ENCODE data around the gene HDGF. TPM values are rescaled to one million over a fixed set of nuclear protein-coding genes. Genes with fewer than 3 reads are reported as not detected.

HDGF gene
- total RNA-seq, 1 donor from 2014 or later: 107 TPM

DNA sequence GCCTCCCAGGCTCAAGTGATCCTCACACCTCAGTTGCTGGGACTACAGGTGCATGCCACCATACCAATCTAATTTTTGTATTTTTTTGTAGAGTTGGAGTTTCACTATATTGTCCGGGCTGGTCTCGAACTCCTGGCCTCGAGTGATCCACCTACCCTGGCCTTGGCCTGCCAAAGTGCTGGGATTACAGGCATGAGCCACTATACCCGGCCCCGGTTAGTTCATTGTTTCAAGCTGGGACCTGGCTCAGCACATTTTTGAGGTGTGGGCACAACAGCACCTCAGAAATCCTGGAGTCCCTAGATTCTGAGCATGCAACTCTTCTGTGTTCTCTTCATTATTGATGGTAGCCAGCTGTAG lies 43.9 kb upstream of the HDGF start:
- H3K27ac Mint-ChIP-seq: no peak overlapping the region

DNA sequence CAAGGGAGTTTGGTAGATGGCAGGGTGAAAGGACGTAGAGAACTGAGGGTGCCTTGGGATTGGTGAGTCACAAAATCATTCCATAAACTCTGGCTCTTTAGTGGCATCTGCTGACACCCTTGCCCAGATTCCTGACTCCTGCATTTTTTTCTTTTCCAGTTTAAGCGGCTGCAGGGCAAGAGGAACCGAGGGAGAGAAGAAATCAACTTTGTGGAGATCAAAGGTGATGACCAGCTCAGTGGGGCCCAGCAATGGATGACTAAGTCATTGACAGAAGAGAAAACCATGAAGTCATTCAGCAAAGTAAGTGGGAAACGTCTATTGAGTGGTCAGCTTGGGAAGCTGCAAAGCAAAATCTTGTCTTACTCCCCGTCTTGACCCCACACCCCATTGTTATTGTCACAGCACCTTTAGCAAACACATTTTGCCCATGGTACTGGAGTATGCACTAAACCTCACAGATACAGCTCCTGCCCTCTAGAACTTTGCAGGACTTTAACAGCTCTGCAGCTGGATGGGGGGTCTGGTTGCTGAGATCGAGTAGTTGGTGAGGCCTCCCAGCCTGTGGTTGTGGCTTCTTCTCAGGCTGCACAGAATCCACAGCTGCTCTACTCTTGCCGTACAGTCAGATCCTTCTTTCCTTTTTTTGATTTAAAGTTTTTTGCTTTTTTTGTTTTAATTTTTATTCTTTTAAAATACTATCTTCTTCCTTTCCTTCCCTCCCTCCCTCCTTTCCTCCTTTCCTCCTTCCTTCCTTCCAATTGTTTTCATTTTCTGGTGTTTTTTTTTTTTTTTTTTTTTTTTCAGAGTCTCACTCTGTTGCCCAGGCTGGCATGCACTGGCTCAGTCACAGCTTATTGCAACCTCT lies 43.3 kb upstream of the HDGF start:
- H3K27ac Mint-ChIP-seq: no peak overlapping the region
- no peaks in the 10 kb centered on the region for H3K9me3 Mint-ChIP-seq
- intact Hi-C loops (cut with micrococcal nuclease): no loop called here
- TF ChIP-seq, protein P1, sequence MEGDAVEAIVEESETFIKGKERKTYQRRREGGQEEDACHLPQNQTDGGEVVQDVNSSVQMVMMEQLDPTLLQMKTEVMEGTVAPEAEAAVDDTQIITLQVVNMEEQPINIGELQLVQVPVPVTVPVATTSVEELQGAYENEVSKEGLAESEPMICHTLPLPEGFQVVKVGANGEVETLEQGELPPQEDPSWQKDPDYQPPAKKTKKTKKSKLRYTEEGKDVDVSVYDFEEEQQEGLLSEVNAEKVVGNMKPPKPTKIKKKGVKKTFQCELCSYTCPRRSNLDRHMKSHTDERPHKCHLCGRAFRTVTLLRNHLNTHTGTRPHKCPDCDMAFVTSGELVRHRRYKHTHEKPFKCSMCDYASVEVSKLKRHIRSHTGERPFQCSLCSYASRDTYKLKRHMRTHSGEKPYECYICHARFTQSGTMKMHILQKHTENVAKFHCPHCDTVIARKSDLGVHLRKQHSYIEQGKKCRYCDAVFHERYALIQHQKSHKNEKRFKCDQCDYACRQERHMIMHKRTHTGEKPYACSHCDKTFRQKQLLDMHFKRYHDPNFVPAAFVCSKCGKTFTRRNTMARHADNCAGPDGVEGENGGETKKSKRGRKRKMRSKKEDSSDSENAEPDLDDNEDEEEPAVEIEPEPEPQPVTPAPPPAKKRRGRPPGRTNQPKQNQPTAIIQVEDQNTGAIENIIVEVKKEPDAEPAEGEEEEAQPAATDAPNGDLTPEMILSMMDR (IDR thresholded peaks at IDR 0.05): no peak
- H3K27me3 Mint-ChIP-seq: no peaks in the 10 kb centered on the region
- no peak for ATAC-seq (ENCODE audit: low read depth)
- H3K4me3 Mint-ChIP-seq: no peak overlapping the region
- H3K36me3 Mint-ChIP-seq (ENCODE audit: low read depth): peaks cover 90% of the 10 kb centered on the region
- ChIA-PET POLR2A (interaction anchor here (1.0 kb wide), 1 partner anchor 43 kb away, joined by 3 read pairs; the partner anchor contains the start of gene HDGF), CTCF (interaction anchor here (1.3 kb wide), 1 partner anchor 65 kb away, joined by 5 read pairs; the partner anchor contains the start of gene NTRK1)
- no peak for DNase-seq
- H3K4me1 Mint-ChIP-seq: peaks cover 7% of the 10 kb centered on the region

More for the DNA sequence above, 43.9 kb upstream of the HDGF start:
- ChIA-PET CTCF (interaction anchor here (1.3 to 3.0 kb wide), 3 partner anchors 65 to 94 kb away, joined by 5 to 27 read pairs (median 5); partner anchors contain the start of gene NTRK1), POLR2A (interaction anchor here (0.9 to 1.0 kb wide), 2 partner anchors 43 to 65 kb away, joined by 3 to 4 read pairs; partner anchors contain the start of gene HDGF)
- Mint-ChIP-seq H3K9me3 (no peaks in the 10 kb centered on the region), H3K27me3 (no peaks in the 10 kb centered on the region), H3K36me3 (ENCODE audit: low read depth) (peaks cover 90% of the 10 kb centered on the region), H3K4me3 (no peak overlapping the region), H3K4me1 (peaks cover 7% of the 10 kb centered on the region)
- DNase-seq (no peak), ATAC-seq (ENCODE audit: low read depth) (no peak)
- intact Hi-C loops (cut with micrococcal nuclease): no loop called here
- TF ChIP-seq, protein P1 (IDR thresholded peaks at IDR 0.05): no peak

DNA sequence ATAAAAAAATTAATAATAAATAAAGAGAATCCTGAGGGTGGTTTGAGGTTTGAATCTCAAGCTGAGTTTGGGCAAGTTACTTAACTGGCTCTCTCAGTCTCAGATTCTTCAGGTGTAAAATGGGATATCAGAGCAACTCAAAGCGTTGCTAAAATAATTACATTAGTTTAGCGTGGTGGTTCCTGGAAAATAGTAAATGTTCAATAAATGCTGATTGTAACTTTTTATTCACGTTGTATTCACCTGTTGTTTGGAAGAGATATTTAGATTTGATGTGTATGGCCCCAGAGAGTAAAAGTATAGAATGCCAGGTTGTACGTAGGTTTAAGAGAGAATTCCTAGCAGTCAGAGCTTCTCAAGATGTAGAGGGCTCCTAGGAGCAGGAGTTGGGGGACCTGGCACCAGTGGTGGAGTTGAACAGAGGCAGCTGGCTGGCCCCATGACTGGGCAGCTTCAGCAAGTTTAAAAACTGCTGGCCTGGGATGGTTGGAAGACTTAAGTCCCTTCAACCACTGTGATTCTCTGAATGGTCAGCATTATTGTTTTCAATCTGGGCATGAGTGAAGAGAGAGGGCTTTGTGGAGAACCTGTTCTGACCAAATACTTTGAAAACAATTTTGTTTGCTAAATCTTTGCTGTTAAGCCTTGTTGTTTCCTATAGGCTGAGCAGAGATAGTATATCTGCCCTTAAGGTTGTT lies 38.3 kb upstream of the HDGF start:
- peaks cover 2% of the 10 kb centered on the region for H3K4me1 Mint-ChIP-seq
- DNase-seq (no peak), ATAC-seq (ENCODE audit: low read depth) (no peak)
- TF ChIP-seq, protein P1 (IDR thresholded peaks at IDR 0.05): no peak
- ChIA-PET CTCF (no interaction called here), POLR2A (no interaction called here)
- intact Hi-C loops (cut with micrococcal nuclease): no loop called here
- no peak overlapping the region for H3K4me3 Mint-ChIP-seq
- H3K9me3 Mint-ChIP-seq: no peaks in the 10 kb centered on the region
- no peak overlapping the region for H3K27ac Mint-ChIP-seq
- peaks cover 84% of the 10 kb centered on the region for H3K36me3 Mint-ChIP-seq (ENCODE audit: low read depth)
- H3K27me3 Mint-ChIP-seq: no peaks in the 10 kb centered on the region

DNA sequence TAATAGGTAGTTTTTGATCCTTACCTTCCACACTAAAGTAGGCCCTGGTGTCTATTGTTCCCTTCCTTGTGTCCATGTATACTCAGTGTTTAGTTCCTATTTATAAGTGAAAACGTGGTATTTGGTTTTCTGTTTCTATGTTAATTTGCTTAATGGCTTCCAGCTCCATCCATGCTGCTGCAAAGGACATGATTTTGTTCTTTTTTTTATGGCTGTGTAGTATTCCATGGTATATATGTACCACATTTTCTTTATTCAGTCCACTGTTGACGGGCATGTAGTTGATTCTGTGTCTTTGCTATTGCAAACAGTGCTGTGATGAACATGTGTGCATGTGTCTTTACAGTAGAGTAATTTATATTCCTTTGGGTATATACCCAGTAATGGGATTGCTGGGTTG lies 36.7 kb upstream of the HDGF start:
- ATAC-seq (ENCODE audit: low read depth): no peak
- H3K4me1 Mint-ChIP-seq: peaks cover 2% of the 10 kb centered on the region
- peaks cover 80% of the 10 kb centered on the region for H3K36me3 Mint-ChIP-seq (ENCODE audit: low read depth)
- no peak overlapping the region for H3K27ac Mint-ChIP-seq
- POLR2A ChIA-PET: interaction anchor here (0.9 kb wide), 1 partner anchor 21 kb away, joined by 3 read pairs; the partner anchor contains the start of gene PRCC
- intact Hi-C loops (cut with micrococcal nuclease): no loop called here
- no peaks in the 10 kb centered on the region for H3K27me3 Mint-ChIP-seq
- CTCF ChIA-PET: no interaction called here
- no peak overlapping the region for H3K4me3 Mint-ChIP-seq
- TF ChIP-seq, protein P1 (IDR thresholded peaks at IDR 0.05): no peak
- no peaks in the 10 kb centered on the region for H3K9me3 Mint-ChIP-seq
- DNase-seq: no peak

DNA sequence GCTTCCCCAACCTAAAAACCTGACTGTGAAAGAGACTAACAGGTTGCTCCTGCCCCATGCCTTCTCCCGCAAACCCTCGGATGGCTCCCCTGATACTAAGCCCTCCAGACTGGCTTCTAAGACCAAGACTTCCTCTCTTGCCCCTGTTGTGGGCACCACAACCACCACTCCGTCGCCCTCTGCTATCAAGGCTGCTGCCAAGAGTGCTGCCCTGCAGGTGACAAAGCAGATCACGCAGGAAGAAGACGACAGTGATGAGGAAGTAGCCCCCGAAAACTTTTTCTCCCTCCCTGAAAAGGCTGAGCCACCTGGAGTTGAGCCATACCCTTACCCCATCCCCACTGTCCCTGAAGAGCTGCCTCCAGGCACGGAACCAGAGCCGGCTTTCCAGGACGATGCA lies 35.2 kb upstream of the HDGF start:
- ATAC-seq (ENCODE audit: low read depth) (no peak), DNase-seq (no peak)
- H3K4me1 Mint-ChIP-seq: peaks cover 5% of the 10 kb centered on the region
- TF ChIP-seq, protein P1 (IDR thresholded peaks at IDR 0.05): no peak
- no peaks in the 10 kb centered on the region for H3K9me3 Mint-ChIP-seq
- ChIA-PET POLR2A (no interaction called here), CTCF (no interaction called here)
- no peaks in the 10 kb centered on the region for H3K27me3 Mint-ChIP-seq
- peaks cover 80% of the 10 kb centered on the region for H3K36me3 Mint-ChIP-seq (ENCODE audit: low read depth)
- intact Hi-C loops (cut with micrococcal nuclease): no loop called here
- H3K4me3 Mint-ChIP-seq: no peak overlapping the region
- H3K27ac Mint-ChIP-seq: no peak overlapping the region
